HG02623 (cell line): Measurements from ENCODE around the gene MROH8.

Experiments
- ATAC-seq: cut with Tn5 transposase; IDR thresholded peaks from one replicate; pipeline ENCODE4 v1.9.1; 2021; ENCODE audit warnings: moderate library complexity; ENCODE audit not compliant: unreplicated experiment

Gene MROH8

DNA sequence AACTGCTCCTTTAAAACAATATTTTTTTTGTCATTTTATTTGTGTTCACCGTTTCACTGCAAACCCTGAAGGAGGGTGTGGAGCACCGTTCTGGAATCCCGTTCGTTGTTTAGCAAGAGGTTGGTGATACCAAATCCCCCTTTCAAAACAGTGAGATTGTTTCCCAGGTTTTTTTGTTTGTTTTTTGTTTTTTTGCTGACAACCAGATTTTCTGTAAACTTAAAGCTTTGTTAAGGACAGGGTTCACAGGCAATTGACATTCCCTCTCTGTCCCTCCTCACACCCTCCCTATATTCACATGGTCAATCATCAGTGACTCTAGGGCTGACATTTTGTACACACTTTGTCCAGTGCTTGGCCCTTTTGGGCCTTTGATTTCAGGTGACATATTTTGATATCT is 21.0 kb upstream of the MROH8 start:
- no peak for ATAC-seq

DNA sequence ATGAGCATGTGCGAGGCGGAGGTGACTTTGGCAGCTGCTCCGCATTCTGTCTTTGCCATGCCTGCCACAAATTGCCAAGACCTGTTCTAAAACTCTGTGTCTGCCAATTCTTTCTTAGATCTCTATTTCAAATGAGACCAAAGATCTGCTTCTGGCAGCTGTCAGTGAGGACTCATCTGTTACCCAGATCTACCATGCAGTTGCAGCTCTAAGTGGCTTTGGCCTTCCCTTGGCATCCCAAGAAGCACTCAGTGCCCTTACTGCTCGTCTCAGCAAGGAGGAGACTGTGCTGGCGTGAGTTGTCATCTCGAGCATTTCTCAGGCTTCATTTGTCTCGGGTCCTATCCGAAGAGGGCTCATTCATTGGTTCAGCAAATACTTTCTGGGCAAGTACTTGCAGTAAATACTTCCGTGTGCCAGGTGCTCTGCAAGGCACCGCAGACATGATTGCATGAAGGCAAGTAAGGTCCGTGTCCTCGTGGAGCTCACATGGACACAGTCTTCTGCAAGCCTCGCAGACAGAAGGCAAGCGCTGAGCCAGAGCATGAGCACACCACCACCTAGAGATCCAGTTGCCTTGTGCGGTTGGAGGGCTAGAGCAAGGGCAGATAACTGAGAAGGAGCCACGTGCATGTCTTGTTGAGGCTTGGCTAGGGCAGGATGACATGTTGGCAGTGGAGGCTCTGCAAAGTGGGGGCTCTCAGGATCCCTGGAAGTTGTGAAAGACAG is 19.7 kb upstream of the MROH8 start:
- no peak for ATAC-seq

DNA sequence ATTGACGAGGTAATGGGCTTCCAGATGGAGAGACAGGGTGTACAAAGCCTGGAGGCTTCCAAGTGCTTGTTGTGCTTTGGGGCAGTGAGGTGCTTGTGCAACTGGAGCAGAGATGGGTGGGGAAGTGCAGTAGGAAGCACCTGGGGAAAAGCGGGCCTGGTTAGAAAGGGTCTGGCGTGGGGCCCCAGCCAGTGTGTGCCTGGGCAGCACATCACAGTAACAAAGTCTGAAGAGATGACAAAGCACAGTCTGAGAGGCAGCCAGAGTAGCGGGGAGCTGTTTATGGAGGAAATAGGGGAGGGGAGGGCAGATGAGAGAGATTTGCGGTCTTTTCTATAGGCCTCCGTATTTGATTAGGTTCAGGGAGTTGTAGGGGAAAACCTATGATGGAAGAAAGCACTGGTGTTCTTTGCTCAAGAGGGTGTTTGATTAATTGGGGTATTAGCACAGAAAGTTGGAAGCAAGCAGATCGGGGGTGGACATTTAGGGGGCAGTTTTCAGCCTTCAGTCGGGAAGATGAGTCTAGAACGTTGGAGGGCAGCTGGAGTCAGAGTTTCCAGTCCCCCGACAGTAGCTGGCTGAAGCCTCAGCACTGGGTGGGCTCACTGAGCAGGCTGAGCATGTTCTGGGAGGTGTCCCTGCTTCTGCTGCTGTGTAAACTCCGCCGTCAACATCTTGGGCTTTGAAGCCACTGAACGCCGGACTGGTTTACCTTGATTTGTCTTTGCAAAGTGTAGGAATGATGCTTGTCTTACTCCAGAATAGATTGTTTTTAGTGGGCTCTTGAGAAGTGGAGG is 15.5 kb upstream of the MROH8 start:
- no peak for ATAC-seq

DNA sequence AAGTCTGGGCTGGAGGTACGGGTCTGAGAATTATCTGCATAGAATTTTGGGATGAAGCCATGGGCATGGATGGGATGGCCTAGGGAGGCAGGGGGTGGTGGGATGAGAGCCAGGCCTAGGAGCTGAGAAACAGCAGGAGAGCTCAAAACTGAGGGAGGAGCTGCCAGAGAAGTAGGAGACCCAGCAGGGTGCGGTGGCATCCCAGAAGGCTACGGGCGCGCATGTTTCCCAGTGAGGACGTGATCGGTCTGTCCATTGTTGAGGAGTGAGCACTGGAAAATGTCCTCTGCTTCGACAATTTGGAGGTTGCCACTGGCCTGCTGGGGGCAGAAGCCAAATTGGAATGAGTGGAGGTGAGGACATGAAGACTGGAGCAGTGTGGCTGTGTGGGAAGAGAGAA is 14.5 kb upstream of the MROH8 start:
- ATAC-seq, result no peak

DNA sequence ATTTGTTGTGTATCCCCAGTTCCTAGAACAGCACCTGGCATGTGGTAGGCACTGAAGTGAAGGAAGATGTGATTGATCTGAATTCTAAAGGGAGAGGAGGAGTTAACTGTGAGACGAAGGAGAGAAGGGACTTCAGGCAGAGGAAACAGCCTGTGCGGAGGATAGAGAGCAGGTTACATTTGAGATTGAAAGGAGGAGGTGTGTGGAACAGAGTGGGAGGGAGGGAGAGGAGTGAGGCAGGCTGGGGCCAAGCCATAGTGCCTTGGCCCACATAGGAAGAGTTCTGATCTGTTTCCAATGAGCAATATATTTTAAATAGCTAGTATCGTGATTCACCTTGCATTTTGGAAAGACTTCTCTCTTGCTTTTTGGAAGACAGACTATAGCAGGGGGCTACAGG is 13.9 kb upstream of the MROH8 start:
- no peak for ATAC-seq

DNA sequence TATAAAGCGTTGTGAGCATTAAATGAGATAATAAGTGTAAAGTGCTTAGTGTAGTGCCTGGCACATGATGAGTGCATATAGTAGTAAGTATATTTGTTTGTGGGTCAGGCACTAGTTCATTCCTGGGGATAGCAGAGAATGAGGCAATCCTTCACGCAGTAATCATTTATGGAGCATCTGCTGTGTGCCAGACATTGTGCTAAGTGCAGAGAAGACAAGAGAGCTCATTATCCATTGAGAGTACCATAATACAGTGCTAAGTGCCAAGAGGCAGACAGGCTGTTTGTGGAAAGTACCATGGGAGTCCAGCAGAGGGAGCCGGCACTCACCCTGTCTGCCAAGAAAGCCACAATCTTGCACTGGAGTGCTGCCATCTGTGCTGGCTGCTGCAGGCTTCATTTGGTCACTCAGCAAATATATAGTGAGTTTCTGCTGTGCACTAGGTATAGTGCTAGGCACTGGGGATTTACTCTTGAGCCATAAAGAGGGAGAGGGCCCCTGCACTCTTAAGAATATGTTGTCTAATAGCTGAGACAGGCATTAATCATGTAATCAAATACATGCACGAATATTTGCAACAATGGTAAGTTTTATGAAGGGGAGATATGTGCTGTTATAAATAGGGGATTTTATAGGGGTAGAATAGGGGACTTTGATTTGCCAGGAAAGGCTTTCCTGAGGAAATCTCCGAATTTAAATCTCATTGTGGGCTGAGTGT is 12.9 kb upstream of the MROH8 start:
- ATAC-seq, result no peak

DNA sequence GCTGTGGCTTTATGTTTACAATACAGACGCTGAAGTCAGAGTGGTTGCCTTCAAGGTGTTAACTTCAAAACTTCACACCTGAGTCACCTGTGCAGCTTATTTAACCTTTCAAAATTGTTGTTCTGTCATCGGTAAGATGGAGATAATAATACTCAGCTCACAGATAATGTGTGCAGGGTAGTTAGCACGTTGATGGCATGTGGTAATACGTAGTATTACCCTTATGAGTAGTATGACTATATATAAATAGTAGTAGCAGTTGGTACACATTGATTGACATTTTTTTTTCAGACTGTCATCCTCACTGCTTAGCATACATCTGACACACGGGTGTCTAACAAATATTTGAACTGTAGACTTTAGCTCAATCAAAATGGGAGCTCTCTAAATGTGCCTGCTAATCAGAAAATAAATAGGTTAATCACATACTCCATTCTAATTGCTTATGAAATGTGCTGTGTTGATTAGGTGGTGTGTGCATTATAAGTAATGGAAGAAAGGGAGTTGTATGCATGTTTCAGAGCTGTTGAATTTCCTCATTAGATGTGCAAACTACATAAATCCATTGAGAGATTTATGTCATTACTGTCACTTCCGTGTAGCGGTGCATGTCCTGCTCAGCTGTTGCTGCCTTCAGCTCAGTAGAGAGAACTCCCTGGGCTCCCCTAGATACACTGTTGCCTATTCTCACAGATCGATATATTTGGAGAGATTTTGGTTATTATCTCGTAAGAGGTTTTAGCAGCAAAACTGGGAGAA is 11.2 kb upstream of the MROH8 start:
- no peak for ATAC-seq

DNA sequence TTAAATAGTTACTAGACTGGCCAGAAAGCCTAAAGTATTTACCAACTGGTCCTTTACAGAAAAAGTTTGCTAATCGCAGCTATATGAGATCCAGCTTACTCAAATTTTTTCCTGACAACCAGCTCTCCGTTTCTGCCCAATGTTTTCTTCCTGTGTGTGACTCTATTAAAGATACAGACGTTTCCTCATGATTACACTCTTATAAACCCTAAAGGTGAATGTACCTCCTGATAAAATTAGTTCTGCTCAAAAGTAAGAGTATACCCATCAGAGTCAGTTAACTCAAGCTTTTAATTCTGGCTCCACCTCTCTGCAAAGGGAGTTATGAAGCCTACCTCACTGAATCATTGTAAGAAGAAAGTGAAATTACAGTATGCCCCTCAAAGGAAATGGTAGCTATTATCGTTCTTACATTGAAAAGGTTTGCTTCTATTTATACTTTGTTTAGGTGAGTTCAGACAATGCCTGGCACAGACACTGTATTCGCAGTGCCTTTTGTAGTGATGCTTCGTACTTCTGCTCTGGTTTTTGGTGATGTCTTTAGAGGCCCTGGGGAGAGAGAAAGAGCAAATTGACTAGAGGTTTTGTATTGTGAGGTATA is 10.2 kb upstream of the MROH8 start:
- ATAC-seq, result no peak

DNA sequence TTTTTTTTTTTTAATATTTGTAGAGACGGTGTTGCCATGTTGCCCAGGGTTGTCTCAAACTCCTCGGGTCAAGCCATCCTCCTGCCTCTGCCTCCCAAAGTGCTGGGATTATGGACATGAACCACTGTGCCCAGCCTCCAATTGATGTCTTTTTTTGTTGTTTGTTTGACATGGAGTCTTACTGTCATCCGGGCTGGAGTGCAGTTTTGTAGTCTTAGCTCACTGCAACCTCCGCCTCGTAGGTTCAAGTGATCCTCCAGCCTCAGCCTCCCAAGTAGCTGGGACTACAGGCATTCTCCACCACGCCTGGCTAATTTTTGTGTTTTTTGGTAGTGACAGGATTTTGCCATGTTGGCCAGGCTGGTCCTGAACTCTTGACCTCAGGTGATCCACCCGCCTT is 9.4 kb upstream of the MROH8 start:
- no peak for ATAC-seq

DNA sequence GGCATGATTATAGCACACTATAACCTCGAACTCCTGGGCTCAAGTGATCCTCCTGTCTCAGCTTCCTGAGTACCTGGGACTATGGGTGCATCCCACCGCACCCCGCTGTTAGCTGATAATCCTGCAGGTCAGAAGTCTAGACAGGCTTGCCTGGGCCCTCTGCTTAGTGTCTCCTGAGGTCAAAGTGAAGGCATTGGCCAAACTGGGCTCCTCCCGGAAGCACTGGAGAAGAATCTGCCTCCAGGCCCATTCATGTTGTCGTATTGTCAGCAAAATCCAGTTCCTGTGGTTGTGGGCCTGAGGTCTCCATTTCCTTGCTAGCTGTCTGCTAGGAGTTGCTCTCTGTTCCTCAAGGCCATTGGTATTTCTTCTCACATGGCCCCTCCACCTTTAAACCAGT is 6.3 kb upstream of the MROH8 start:
- ATAC-seq, result no peak

DNA sequence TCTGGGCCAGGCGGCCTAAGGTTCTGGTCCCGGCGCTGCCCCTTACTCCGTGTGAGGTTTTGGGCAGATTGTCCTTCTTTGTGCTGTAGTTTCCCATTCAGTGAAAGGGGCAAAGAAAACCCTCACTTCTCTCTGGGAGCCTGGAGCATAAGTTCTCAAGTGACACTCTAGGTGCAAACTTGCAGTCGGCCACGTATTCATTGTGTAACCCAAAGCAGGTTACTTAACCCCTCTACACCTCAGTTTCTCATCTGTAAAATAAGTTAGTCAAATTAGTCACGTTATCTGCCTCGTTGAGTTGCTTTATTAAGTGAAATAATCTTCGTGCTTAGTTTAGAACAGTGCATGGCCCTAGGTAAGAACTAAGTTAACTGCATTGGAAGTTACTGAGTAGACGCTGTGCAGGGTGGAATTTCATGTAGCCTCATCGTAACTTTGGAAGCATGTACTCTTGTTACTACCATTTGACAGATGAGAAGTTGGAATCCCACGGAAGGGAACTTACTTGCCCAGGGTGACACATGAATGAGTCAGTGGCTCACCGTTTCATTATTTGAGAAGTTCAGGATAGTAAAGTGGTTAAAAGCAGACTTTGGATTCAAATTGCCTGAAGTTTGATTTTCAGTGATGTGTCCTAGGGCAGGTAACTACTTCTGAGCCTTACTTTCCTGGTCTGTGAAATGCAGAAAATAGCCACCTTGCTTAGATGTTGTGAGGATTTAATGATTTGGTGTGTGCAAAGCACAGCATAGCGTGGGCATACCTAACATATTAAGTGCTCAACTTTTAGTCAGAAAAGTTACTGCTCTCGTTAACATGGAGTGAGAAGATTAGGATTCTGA is 556 bp upstream of the MROH8 start:
- ATAC-seq, result no peak

DNA sequence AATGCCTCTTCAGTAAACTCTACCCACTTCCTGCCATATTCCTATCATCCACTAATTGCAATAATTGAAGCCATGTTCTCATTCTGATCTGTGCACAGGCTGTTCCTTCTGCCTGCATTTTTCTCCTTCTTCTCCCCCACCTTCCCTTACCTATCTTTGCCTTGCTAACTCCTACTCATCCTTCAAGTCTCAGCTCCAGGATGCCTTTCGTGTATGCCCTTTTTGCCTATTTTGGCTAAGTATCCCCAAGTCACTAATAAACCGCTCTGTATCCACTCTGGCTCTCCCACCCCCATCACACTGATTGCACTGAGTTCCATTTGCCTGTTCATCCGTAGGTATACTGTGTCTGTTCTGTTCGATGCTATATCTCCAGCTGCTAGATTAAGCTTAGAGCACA is 6.5 kb downstream of the MROH8 start:
- ATAC-seq, result no peak

DNA sequence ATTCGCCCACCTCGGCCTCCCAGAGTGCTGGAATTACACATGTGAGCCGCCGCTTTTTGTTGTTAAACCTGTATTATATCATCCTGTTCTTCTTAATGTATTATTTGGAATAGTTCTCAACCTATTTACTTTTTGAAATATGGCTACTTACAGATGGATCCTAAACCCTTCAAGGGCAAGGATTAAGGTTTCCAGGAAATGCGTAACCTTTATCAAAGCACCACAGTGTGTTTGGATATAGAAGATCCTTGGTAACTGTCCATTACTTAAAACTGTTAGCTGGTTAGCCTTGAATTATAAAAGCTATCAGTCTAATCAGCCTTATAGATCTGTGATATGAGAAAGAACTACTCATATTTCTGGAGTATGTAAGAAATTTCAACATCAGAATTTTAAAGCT is 12.5 kb downstream of the MROH8 start:
- no peak for ATAC-seq

DNA sequence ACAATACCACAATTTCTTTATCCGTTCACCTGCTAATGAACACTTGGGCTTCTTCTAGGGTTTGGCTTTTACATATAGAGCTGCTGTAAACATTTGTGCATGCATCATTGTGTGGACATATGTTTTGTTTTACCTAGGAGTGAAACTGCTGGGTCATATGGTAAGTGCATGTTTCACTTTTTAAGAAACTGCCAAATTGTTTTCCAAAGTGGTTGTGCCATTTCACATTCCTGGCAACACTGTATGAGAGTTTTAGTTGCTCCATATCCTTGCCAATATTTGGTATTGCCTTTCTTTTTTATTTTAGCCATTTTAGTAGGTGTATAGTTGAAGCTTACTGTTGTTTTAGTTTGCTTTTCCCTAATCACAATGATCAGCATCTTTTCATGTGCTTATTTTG is 14.3 kb downstream of the MROH8 start:
- ATAC-seq, result no peak

DNA sequence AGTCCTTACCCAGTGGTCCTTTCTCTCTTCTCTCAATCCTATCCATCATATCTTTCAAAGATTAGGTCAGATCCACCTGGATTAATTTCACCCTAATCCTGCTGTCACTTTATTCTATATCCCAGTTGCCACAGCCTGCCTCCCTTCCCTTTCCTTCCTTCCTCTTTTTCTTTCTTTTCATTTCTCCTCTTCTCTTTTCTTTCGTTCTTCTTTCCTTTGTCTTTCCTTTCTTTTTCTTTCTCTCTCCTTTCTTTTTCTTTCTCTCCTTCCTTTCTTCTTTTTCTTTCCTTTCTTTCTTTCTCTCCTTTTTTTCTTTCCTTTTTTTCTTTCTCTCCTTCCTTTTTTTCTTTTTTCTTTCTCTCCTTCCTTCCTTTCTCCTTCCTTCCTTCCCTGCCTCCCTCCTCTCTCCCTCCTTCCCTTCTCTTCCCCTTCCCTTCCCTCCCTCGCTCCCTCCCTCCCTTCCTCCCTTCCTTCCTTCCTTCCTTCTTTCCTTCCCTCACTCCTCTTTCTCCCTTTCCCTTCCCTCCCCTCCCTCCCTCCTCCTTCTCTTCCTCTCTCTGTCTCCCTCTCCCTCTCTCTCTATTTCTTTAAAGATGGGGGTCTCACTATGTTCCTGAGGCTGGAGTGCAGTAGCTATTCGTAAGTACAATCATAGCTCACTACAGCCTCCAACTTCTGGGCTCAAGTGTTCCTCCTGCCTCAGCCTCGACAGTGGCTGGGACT is 15.4 kb downstream of the MROH8 start:
- ATAC-seq, result no peak

DNA sequence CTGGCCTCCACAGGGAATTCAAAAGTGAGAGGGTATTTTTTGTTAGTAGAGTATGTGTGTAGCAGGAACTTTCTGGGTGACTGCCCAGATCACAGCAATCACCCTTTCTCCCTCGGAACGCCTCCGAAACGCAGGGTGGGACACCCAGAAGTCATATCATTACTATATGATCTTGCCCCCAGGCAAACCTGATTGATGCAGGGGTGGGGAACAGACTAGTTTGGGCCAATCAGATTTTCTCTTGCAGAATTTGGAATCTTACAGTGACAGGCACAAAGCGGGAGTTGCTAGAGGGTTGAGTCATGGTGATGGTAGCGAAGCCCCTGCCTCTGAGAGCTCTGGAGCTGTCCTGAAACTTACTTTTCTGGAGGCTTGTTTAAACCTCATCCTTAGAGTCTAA is 16.7 kb downstream of the MROH8 start:
- ATAC-seq, result no peak

DNA sequence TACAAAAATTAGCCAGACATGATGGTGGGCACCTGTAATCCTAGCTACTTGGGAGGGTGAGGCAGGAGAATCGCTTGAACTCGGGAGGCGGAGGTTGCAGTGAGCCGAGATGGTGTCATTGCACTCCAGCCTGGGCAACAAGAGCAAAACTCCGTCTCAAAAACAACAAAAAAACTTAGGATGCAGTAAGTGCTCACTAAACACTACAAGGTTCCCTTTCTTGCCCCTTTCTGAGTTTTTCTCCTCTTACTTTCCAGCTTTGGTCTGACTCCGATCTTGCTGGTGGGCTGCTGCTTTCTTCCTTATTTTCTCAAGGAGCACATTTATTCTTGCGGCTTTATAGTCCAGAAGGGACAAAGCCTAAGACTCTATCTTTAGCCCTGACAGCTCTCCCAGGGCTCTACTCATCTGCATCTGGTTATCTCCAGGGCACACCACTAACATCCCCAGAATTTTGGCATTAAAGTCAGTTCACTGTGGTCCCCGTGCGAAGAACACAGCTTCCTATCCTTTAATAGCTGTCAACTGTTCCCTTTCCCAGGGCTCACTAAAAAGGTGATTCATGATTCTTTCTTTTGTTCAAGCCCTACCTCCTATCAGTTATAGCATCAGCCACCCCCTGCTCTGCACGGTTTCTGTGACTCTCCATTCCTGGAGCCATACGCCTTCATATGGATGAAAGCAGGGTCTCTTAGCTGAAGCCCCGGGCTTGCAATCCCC is 17.4 kb downstream of the MROH8 start:
- ATAC-seq, result no peak

DNA sequence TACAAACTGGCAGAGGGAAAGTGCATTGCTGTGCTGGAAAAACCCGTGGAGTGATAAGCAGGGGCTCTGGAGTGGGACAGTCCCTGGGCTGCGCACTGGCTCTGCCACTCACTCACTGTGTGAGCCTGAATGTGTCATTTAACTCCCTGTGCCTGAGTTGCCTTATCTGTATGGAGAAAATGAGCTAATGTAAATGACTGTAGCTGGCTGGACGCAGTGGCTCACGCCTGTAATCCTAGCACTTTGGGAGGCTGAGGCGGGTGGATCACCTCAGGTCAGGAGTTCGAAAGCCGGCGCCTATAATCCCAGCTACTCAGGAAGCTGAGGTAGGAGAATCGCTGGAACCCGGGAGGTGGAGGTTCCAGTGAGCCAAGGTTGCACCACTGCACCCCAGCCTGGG is 18.7 kb downstream of the MROH8 start:
- ATAC-seq, result no peak

DNA sequence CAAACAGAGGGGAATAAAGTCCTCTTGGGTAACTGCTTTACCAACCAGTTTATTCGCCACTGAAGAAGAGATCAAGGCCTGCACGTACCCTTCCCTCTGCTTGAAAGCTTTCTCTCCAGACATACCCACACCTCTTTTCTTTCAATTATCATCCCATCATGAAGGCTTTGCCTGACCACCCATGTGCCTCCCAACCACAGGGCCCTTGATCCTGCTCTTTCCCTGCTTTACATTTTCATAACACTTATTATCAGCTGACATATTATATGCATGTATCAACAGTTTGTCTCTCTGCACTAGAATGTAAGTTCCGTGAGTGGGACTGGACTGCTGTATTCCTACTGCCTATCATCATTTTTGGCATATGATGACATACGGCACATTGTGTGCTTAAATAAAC is 21.1 kb downstream of the MROH8 start:
- no peak for ATAC-seq
